Measurements from ENCODE around the gene EFHC1. TPM values are rescaled to one million over a fixed set of nuclear protein-coding genes. Genes with fewer than 3 reads are reported as not detected.

EFHC1 gene
- total RNA-seq, 4 donors from 2014 or later, result 30.6 to 45.6 (median 37.7) TPM

DNA sequence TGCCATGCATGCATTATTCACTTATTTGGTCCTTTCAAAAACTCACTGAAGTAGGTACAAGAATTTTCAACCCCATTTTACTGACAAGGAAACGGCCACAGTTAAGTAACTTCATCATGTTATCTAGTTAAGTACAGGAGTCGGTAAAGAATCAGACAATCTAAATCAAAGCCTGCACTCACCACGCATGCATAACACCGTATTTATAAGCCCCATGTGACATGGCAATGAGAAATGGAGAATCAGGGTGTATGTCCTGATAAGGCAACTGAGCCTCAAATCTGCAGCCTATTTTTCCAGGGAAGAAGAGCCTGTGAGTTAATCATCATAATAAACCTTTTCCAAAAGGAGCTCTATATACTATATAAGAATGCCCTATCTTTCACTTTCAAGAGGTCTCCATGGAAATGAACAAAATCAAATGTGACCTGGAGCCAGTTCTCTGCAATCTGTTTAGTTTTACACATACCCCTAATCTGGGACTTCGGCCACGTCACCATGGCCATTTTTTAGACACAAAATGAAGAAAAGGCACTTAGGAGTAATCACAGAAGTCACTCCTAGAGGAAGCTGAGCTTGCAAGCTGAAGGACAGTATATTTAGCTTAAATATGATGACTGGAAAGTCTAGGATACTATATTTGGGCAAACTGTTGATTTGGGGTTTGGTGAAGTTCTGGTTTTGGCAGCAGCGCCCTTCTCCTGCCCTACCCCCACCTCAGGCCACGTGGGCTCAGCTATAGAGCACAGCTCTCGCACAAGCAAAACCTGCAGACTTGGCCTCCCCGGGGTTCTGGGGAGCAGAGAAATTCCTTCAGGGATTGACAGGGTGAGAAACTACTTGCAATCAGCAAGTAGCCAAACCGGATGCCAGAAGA lies 137.5 kb downstream of the EFHC1 start:
- no peak for DNase-seq (ENCODE audit: low spot score in 2 of 2)
- Histone ChIP-seq H3K27me3 (no peaks in the 10 kb centered on the region), H3K4me3 (no peak overlapping the region), H3K4me1 (peaks cover 0 to 66% (median 7%) of the 10 kb centered on the region in 4 donors), H3K36me3 (no peaks in the 10 kb centered on the region), H3K27ac (peak overlapping the region in 2 of 4 donors; percentile 8 to 46), H3K9me3 (no peaks in the 10 kb centered on the region)
- WGBS, 2 donors, result 61 to 66% methylated on average over 11 of the region's 11 CpGs
- TF ChIP-seq POLR2A (IDR thresholded peaks at IDR 0.05) (no peak), EP300 (IDR thresholded peaks at IDR 0.05) (no peak)
- TF ChIP-seq, protein P1, sequence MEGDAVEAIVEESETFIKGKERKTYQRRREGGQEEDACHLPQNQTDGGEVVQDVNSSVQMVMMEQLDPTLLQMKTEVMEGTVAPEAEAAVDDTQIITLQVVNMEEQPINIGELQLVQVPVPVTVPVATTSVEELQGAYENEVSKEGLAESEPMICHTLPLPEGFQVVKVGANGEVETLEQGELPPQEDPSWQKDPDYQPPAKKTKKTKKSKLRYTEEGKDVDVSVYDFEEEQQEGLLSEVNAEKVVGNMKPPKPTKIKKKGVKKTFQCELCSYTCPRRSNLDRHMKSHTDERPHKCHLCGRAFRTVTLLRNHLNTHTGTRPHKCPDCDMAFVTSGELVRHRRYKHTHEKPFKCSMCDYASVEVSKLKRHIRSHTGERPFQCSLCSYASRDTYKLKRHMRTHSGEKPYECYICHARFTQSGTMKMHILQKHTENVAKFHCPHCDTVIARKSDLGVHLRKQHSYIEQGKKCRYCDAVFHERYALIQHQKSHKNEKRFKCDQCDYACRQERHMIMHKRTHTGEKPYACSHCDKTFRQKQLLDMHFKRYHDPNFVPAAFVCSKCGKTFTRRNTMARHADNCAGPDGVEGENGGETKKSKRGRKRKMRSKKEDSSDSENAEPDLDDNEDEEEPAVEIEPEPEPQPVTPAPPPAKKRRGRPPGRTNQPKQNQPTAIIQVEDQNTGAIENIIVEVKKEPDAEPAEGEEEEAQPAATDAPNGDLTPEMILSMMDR (IDR thresholded peaks at IDR 0.05), result no peak

- TF ChIP-seq, protein P1 (IDR thresholded peaks at IDR 0.05), result no peak
- no peak for TF ChIP-seq EP300 (IDR thresholded peaks at IDR 0.05)
- no peak for TF ChIP-seq POLR2A (IDR thresholded peaks at IDR 0.05)
- Histone ChIP-seq H3K4me1 (peaks cover 0 to 67% (median 3%) of the 10 kb centered on the region in 4 donors), H3K4me3 (no peak overlapping the region), H3K9me3 (no peaks in the 10 kb centered on the region), H3K27ac (peak overlapping the region in 2 of 4 donors; percentile 8 to 46), H3K27me3 (no peaks in the 10 kb centered on the region), H3K36me3 (no peaks in the 10 kb centered on the region)
- DNase-seq (ENCODE audit: low spot score in 2 of 2), result no peak
- 66 to 69% methylated on average over 6 of the region's 6 CpGs for WGBS, 2 donors
These were observed 138.3 kb downstream of the EFHC1 start for GRCh38 chr6:52558266-52559000.

GRCh38 chr6:52560462-52560861 lies 140.3 kb downstream of the EFHC1 start:
- no peak for DNase-seq (ENCODE audit: low spot score in 2 of 2)
- H3K27me3 ChIP-seq, result no peaks in the 10 kb centered on the region
- no peak overlapping the region for H3K27ac ChIP-seq
- H3K4me1 ChIP-seq, result peaks cover 0 to 69% (median 3%) of the 10 kb centered on the region in 4 donors
- WGBS, 2 donors, result 37 to 43% methylated on average over 5 of the region's 5 CpGs
- no peaks in the 10 kb centered on the region for H3K9me3 ChIP-seq
- H3K4me3 ChIP-seq, result no peak overlapping the region
- TF ChIP-seq POLR2A (IDR thresholded peaks at IDR 0.05), result no peak
- TF ChIP-seq, protein P1 (IDR thresholded peaks at IDR 0.05), result no peak
- TF ChIP-seq EP300 (IDR thresholded peaks at IDR 0.05), result no peak
- H3K36me3 ChIP-seq, result no peaks in the 10 kb centered on the region

DNA sequence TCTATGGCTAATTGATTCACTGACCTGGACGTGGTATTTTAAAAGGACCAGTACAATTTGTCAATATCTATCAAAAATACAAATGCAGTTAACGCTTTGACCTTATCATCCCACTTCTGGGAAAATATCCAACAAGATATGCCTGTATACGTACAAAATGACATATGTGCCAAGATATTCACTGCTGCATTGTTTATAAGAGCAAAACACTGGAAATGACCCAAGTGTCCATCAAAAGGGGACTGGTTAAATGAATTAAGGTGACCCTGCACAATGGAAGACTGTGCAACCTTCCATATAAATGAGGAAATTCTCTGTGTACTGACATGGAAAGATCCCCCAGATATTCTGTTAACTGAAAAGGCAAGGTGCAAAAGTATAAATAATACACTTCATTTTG lies 142.8 kb downstream of the EFHC1 start:
- H3K4me3 ChIP-seq, result no peak overlapping the region
- H3K4me1 ChIP-seq, result peaks cover 0 to 71% (median 19%) of the 10 kb centered on the region in 4 donors
- DNase-seq (ENCODE audit: low spot score in 2 of 2), result no peak
- H3K36me3 ChIP-seq, result no peaks in the 10 kb centered on the region
- 41 to 46% methylated on average over 3 of the region's 3 CpGs for WGBS, 2 donors
- no peak overlapping the region for H3K27ac ChIP-seq
- TF ChIP-seq POLR2A (IDR thresholded peaks at IDR 0.05) (no peak), EP300 (IDR thresholded peaks at IDR 0.05) (no peak)
- TF ChIP-seq, protein P1 (IDR thresholded peaks at IDR 0.05), result no peak
- H3K9me3 ChIP-seq, result no peaks in the 10 kb centered on the region
- no peaks in the 10 kb centered on the region for H3K27me3 ChIP-seq

GRCh38 chr6:52564856-52565255 lies 144.7 kb downstream of the EFHC1 start:
- Histone ChIP-seq H3K9me3 (no peaks in the 10 kb centered on the region), H3K27me3 (no peaks in the 10 kb centered on the region), H3K36me3 (no peaks in the 10 kb centered on the region), H3K4me1 (peaks cover 0 to 78% (median 27%) of the 10 kb centered on the region in 4 donors), H3K4me3 (no peak overlapping the region), H3K27ac (no peak overlapping the region)
- TF ChIP-seq POLR2A (IDR thresholded peaks at IDR 0.05) (no peak), EP300 (IDR thresholded peaks at IDR 0.05) (no peak)
- DNase-seq (ENCODE audit: low spot score in 2 of 2), result no peak
- 95% methylated on average over 3 of the region's 3 CpGs for WGBS, 2 donors
